ENCODE data around the gene SLC29A3. TPM values are rescaled to one million over a fixed set of nuclear protein-coding genes. Genes with fewer than 3 reads are reported as not detected.

The SLC29A3 gene
- total RNA-seq, 2 experiments from 2014 or later, result 2.5 to 3.0 TPM

GRCh38 chr10:71406878-71407277 lies 87.8 kb downstream of the SLC29A3 start:
- DNase-seq, result no peak
- ChIA-PET POLR2A (no interaction called here), CTCF (interaction anchor here (1.3 kb wide), 1 partner anchor 21 kb away, joined by 3 read pairs; no protein-coding TSS in a partner anchor)
- Mint-ChIP-seq H3K4me3 (no peak overlapping the region), H3K4me1 (ENCODE audit: low read depth) (no peaks in the 10 kb centered on the region), H3K27me3 (peaks cover 5% of the 10 kb centered on the region), H3K9me3 (peaks cover 11% of the 10 kb centered on the region), H3K36me3 (peaks cover under 1% of the 10 kb centered on the region), H3K27ac (no peak overlapping the region)
- intact Hi-C loops (cut with micrococcal nuclease), result no loop called here

GRCh38 chr10:71408436-71409225 lies 89.6 kb downstream of the SLC29A3 start:
- intact Hi-C loops (cut with micrococcal nuclease), result no loop called here
- Mint-ChIP-seq H3K27me3 (peaks cover 6% of the 10 kb centered on the region), H3K9me3 (peaks cover 14% of the 10 kb centered on the region), H3K36me3 (peaks cover 2% of the 10 kb centered on the region), H3K4me3 (no peak overlapping the region), H3K27ac (no peak overlapping the region), H3K4me1 (ENCODE audit: low read depth) (no peaks in the 10 kb centered on the region)
- CTCF ChIA-PET, result interaction anchor here (1.2 kb wide), 1 partner anchor 200 kb away, joined by 3 read pairs; no protein-coding TSS in a partner anchor
- no peak for DNase-seq
- POLR2A ChIA-PET, result no interaction called here

- no peak overlapping the region for H3K4me3 Mint-ChIP-seq
- H3K36me3 Mint-ChIP-seq, result peaks cover 2% of the 10 kb centered on the region
- peaks cover 6% of the 10 kb centered on the region for H3K27me3 Mint-ChIP-seq
- POLR2A ChIA-PET, result no interaction called here
- no peak for DNase-seq
- CTCF ChIA-PET, result interaction anchor here (1.2 kb wide), 1 partner anchor 199 kb away, joined by 3 read pairs; no protein-coding TSS in a partner anchor
- H3K27ac Mint-ChIP-seq, result no peak overlapping the region
- intact Hi-C loops (cut with micrococcal nuclease), result no loop called here
- H3K4me1 Mint-ChIP-seq (ENCODE audit: low read depth), result no peaks in the 10 kb centered on the region
- peaks cover 14% of the 10 kb centered on the region for H3K9me3 Mint-ChIP-seq
Measured at GRCh38 chr10:71409516-71410104, 90.6 kb downstream of the SLC29A3 start.

Other genes with a start within 250 kb of the SLC29A3 start
- under 1 TPM in 1 of 2 experiments, not detected in 1; 0.02 TPM for gene UNC5B, start 106.7 kb upstream of the SLC29A3 start, total RNA-seq
- 1 to 10 TPM; 2.6 TPM for gene CDH23, start 77.7 kb downstream of the SLC29A3 start, total RNA-seq

Measured in activated CD4-positive, alpha-beta memory T cell treated with anti-CD3 and anti-CD28 coated beads for 36 hours (primary cell).